ENCODE measurements around the gene RAB11FIP4.

The RAB11FIP4 gene

DNA sequence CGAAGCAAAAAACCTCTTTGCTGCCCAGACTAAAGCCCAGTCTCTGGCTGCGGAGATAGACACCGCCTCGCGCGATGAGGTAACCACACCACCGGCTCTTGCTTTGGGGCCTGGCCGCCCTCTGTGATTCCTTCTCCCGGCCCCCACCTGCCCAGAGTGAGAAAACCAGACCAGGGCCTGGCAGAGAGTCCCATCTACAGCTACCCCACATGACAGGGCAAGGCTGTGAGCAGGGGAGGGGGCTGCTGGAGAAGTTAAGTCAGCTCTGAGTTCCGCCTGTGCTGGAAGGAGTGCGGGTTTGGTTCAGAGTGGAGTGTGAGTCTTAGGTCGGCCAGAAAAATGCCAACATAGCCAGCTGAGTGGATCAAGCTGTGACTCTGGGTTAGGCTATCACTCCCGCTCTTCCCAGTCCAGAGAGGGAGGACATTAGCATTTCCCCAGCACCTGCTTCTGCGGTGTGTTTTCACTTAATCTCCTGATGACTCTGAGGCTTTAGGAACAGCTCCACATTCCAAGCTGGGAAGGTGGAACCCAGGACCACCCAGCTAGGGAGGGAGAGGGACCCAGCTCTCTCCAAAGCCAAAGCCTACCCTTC is 139.0 kb downstream of the RAB11FIP4 start (continued):
- TF ChIP-seq, protein P1, sequence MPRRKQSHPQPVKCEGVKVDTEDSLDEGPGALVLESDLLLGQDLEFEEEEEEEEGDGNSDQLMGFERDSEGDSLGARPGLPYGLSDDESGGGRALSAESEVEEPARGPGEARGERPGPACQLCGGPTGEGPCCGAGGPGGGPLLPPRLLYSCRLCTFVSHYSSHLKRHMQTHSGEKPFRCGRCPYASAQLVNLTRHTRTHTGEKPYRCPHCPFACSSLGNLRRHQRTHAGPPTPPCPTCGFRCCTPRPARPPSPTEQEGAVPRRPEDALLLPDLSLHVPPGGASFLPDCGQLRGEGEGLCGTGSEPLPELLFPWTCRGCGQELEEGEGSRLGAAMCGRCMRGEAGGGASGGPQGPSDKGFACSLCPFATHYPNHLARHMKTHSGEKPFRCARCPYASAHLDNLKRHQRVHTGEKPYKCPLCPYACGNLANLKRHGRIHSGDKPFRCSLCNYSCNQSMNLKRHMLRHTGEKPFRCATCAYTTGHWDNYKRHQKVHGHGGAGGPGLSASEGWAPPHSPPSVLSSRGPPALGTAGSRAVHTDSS (tag by site-specific recombination; IDR thresholded peaks at IDR 0.05): no peak
- TF ChIP-seq ZNF112 (tag by site-specific recombination; IDR thresholded peaks at IDR 0.05) (no peak), CTCF (tag by site-specific recombination; IDR thresholded peaks at IDR 0.05) (no peak), ZNF16 (tag by site-specific recombination; IDR thresholded peaks at IDR 0.05; ENCODE audit: low read depth) (no peak), ZNF239 (tag by site-specific recombination; IDR thresholded peaks at IDR 0.05) (no peak), ZNF830 (tag by site-specific recombination; IDR thresholded peaks at IDR 0.05; ENCODE audit: low read depth) (no peak), ZNF843 (tag by site-specific recombination; IDR thresholded peaks at IDR 0.05) (no peak), ZBTB7A (tag by site-specific recombination; IDR thresholded peaks at IDR 0.05; ENCODE audit: low read depth) (no peak), BCL11B (tag by site-specific recombination; IDR thresholded peaks at IDR 0.05; ENCODE audit: low read depth) (no peak)

DNA sequence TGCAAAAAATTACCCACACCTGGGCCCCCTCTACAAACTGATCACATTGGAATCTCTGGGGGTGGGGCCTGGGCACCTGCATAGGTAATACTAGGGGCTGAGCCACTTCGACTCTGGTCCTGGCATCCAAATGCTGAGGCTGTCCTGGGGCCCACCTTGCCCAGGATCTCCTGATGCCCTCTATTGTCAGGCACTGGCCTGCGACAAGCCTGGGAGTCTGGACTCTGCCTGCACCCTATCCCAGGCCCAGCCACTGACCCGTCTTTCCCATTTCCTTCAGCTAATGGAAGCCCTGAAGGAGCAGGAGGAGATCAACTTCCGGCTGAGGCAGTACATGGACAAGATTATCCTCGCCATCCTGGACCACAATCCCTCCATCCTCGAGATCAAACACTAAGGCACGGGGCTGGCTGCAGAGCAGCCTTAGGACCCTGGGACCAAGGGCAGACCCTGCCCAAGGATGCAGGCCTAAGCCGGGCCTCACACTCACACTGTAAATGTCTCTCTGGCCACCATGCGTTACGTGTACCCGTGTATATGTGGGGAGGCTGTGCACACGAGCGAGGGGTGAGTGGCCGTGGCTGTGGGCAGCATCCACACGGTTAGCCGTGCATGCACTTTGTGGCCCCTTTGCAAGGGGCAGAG is 140.0 kb downstream of the RAB11FIP4 start:
- no peaks in the 10 kb centered on the region for H3K9me3 ChIP-seq (ENCODE audit: control insufficient read depth, insufficient read depth, low read depth, low read length)
- no peak overlapping the region for H3K4me3 ChIP-seq (ENCODE audit: low read depth, low read length)
- no peak for TF ChIP-seq ZNF596 (tag by site-specific recombination; IDR thresholded peaks at IDR 0.05)
- TF ChIP-seq ZNF423 (tag by site-specific recombination; IDR thresholded peaks at IDR 0.05): no peak
- ChIA-PET CTCF (interaction anchor here (0.6 to 4.4 kb wide), 6 partner anchors 82 to 311 kb away, joined by 3 to 38 read pairs (median 3); no protein-coding TSS in a partner anchor), POLR2A (no interaction called here)
- peaks cover 12% of the 10 kb centered on the region for H3K4me1 ChIP-seq (ENCODE audit: control insufficient read depth, insufficient read depth, low read length)
- peaks cover 0 to 26% of the 10 kb centered on the region in 2 experiments; a peak in 1 of 3 replicates for H3K36me3 ChIP-seq (ENCODE audit: control insufficient read depth in 2 of 2, insufficient read depth in 1 of 2, low read length in 2 of 2)
- no peak overlapping the region for H3K27ac ChIP-seq (ENCODE audit: extremely low read depth, low read depth, low read length)

DNA sequence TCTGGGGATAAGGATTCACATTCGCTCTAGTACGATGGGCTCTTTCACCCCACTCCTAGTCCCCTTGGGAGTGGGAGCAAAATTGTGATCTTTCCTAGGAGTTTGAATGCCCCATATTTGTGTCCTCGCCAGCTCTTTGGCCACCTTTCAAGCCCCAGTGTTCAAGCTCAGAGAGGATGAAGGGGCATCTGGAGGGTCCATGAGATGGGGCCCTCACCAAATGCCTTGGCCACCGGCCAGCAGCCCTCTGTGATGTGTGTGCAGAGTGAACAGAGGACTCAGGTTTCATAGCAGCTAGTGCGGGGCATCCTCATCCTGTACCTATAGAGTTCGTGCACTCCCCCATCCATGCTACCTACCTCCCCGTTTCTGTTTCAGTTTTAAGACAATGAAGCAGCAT is 140.6 kb downstream of the RAB11FIP4 start:
- ChIA-PET CTCF (interaction anchor here (0.5 to 4.4 kb wide), 5 partner anchors 14 to 310 kb away, joined by 3 to 38 read pairs (median 3); no protein-coding TSS in a partner anchor), POLR2A (no interaction called here)
- Histone ChIP-seq H3K4me3 (ENCODE audit: low read depth, low read length) (no peak overlapping the region), H3K4me1 (ENCODE audit: control insufficient read depth, insufficient read depth, low read length) (peaks cover 12% of the 10 kb centered on the region), H3K36me3 (ENCODE audit: control insufficient read depth in 2 of 2, insufficient read depth in 1 of 2, low read length in 2 of 2) (peaks cover 0 to 26% of the 10 kb centered on the region in 2 experiments; a peak in 1 of 3 replicates), H3K9me3 (ENCODE audit: control insufficient read depth, insufficient read depth, low read depth, low read length) (no peaks in the 10 kb centered on the region), H3K27ac (ENCODE audit: extremely low read depth, low read depth, low read length) (no peak overlapping the region)
- TF ChIP-seq ATF2 (tag by site-specific recombination; IDR thresholded peaks at IDR 0.05; ENCODE audit: low read depth): no peak
- no peak for TF ChIP-seq ZNF544 (tag by site-specific recombination; IDR thresholded peaks at IDR 0.05)
- no peak for TF ChIP-seq ZNF146 (tag by site-specific recombination; IDR thresholded peaks at IDR 0.05)
- no peak for TF ChIP-seq SETDB1 (IDR thresholded peaks at IDR 0.05; ENCODE audit: insufficient read length, low read length)
- no peak for TF ChIP-seq MYNN (tag by site-specific recombination; IDR thresholded peaks at IDR 0.05; ENCODE audit: borderline replicate concordance)
- TF ChIP-seq ZNF837 (tag by site-specific recombination; IDR thresholded peaks at IDR 0.05): no peak
- TF ChIP-seq ZFP37 (tag by site-specific recombination; IDR thresholded peaks at IDR 0.05): no peak
- no peak for TF ChIP-seq KLF10 (tag by site-specific recombination; IDR thresholded peaks at IDR 0.05)
- TF ChIP-seq ZNF626 (tag by site-specific recombination; IDR thresholded peaks at IDR 0.05): no peak
- TF ChIP-seq ZNF561 (tag by site-specific recombination; IDR thresholded peaks at IDR 0.05; ENCODE audit: borderline replicate concordance): no peak
- no peak for TF ChIP-seq YY1 (tag by site-specific recombination; IDR thresholded peaks at IDR 0.05)
- TF ChIP-seq ZEB2 (tag by site-specific recombination; IDR thresholded peaks at IDR 0.05): no peak
- no peak for TF ChIP-seq ZNF24 (tag by site-specific recombination; IDR thresholded peaks at IDR 0.05)
- no peak for TF ChIP-seq ZNF140 (tag by site-specific recombination; IDR thresholded peaks at IDR 0.05)
- no peak for TF ChIP-seq ZNF335 (tag by site-specific recombination; conservative IDR thresholded peaks at IDR 0.05)
- no peak for TF ChIP-seq ELK4 (IDR thresholded peaks at IDR 0.05; ENCODE audit: borderline replicate concordance, low read depth, low read length)

Measured in HEK293 (cell line).